ENCODE measurements around the gene ATP2B3. TPM values are rescaled to one million over a fixed set of nuclear protein-coding genes. Genes with fewer than 3 reads are reported as not detected.

The ATP2B3 gene
- total and polyA plus RNA-seq, 2 of the 4 experiments (the other 2 are of a cell fraction): under 0.01 to 0.03 TPM

DNA sequence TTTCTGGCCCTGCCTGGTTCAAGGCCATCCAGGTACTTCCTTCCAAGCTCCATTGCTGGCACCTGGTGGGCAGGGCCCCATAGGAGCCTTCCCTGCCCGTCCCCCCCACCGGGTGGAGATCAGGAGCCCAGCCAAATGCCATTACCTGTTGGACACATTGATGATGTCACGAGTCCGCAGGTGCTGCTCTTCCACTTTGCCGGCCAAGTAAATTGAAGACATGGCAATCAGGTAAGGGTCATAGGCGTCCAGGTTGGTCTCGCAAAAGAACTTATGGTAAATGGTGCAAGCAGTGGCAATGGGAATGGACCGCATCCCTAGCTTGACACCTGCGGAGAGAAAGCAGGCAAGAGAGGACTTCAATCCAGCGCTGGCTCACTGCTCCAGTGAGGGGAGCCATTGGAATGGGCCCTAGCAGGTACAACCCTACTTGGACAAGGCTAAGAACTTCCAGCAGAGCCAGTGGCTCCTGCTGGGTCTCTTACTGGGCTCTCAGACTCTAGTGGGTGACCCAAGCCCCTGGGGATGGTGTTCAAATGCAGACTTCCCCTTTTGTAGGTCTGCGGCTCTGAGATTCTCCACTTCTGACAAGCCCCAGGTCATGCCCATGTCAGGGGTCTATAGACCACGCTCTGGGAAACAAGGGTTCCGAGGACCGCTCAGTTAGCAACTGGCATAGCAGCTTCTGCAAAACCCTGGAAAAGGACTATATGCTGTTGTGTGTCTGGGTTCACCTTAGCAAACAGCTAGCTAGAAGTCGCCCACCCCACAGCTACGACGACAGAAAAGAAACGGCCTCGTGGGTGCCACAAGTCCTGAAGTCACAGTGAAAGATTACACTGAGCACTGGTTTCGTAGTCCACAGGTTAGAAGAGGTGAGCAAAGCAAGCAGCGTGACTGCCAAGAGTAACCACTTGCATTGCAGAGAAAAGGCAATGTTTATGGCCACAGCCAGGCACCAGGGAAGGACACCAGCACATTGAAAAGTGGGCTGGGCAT, 78.7 kb downstream of the ATP2B3 start:
- 83% methylated on average over 14 of the region's 21 CpGs; no CpG with 5 or more reads in 1 of the 2 experiments for WGBS, 2 experiments (ENCODE audit: extremely low coverage in 2 of 2, insufficient read length in 1 of 2)

More for the DNA sequence above, 78.7 kb downstream of the ATP2B3 start:
- H3K9ac ChIP-seq (ENCODE audit: low read depth, low read length): no peak overlapping the region
- no peak overlapping the region for H2BK15ac ChIP-seq (ENCODE audit: low read depth, low read length)
- ATAC-seq (ENCODE audit: low read depth) (no peak), DNase-seq (no peak)
- in situ Hi-C loops (cut with MboI; ENCODE audit: low sequenced_read_pairs): no loop called here
- H2AK9ac ChIP-seq (replicated peaks; ENCODE audit: low read depth, low read length, poor library complexity): no peak overlapping the region
- no peak overlapping the region for H2AK5ac ChIP-seq (ENCODE audit: low read depth, low read length)
- H2BK5ac ChIP-seq (ENCODE audit: low read depth, low read length, poor library complexity, severe bottlenecking): no peak overlapping the region
- H3K14ac ChIP-seq (replicated peaks; ENCODE audit: low read depth, low read length): no peak overlapping the region
- no peaks in the 10 kb centered on the region for H3K9me1 ChIP-seq (ENCODE audit: insufficient read depth, low read length)
- no peak overlapping the region for H3K4ac ChIP-seq (ENCODE audit: low read depth, low read length)
- no peak overlapping the region for H4K8ac ChIP-seq (ENCODE audit: low read depth in 2 of 2, low read length in 2 of 2)
- H2AFZ ChIP-seq (replicated peaks; ENCODE audit: low read length, poor library complexity): no peak overlapping the region
- H3K36me3 ChIP-seq (ENCODE audit: control insufficient read depth, insufficient read depth, low read length): peaks cover 14% of the 10 kb centered on the region
- dilution Hi-C loops (cut with HindIII; ENCODE audit: low sequenced_read_pairs, unreplicated experiment): no loop called here
- no peak overlapping the region for H4K5ac ChIP-seq (ENCODE audit: low read depth, low read length)
- 0 out of 2 replicates have a peak, but pooled peaks cover 3% of the 10 kb centered on the region for H3K4me1 ChIP-seq (ENCODE audit: control insufficient read depth, insufficient read depth, low read length)
- BruUV-seq (replicated peaks): no TSS peak
- H3K18ac ChIP-seq (ENCODE audit: low read depth, low read length): no peak overlapping the region
- H3K9me3 ChIP-seq (ENCODE audit: control insufficient read depth, insufficient read depth, low read length): peaks cover 2% of the 10 kb centered on the region; the same call in 1 of the 2 replicates
- ChIA-PET CTCF (interaction anchor here (1.0 kb wide), 1 partner anchor 9 kb away, joined by 4 read pairs; no protein-coding TSS in a partner anchor), POLR2A (ENCODE audit: unreplicated experiment) (no interaction called here)
- intact Hi-C loops (cut with micrococcal nuclease): no loop called here
- H3K56ac ChIP-seq (ENCODE audit: extremely low read depth, insufficient read depth, low read length): no peak overlapping the region
- no peak overlapping the region for H3K4me2 ChIP-seq (ENCODE audit: low read depth, low read length)
- no peaks in the 10 kb centered on the region for H3K27me3 ChIP-seq (ENCODE audit: control insufficient read depth, insufficient read depth, low read length)
- no peak overlapping the region for H3K27ac ChIP-seq (ENCODE audit: insufficient read depth, low read length)
- H2BK120ac ChIP-seq (ENCODE audit: low read depth, low read length): no peak overlapping the region
- peaks cover 20% of the 10 kb centered on the region; the same call in 1 of the 2 replicates for H4K20me1 ChIP-seq (ENCODE audit: insufficient read depth, low read length)
- TF ChIP-seq, protein P1, sequence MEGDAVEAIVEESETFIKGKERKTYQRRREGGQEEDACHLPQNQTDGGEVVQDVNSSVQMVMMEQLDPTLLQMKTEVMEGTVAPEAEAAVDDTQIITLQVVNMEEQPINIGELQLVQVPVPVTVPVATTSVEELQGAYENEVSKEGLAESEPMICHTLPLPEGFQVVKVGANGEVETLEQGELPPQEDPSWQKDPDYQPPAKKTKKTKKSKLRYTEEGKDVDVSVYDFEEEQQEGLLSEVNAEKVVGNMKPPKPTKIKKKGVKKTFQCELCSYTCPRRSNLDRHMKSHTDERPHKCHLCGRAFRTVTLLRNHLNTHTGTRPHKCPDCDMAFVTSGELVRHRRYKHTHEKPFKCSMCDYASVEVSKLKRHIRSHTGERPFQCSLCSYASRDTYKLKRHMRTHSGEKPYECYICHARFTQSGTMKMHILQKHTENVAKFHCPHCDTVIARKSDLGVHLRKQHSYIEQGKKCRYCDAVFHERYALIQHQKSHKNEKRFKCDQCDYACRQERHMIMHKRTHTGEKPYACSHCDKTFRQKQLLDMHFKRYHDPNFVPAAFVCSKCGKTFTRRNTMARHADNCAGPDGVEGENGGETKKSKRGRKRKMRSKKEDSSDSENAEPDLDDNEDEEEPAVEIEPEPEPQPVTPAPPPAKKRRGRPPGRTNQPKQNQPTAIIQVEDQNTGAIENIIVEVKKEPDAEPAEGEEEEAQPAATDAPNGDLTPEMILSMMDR (conservative IDR thresholded peaks at IDR 0.05; ENCODE audit: low read depth, low read length): no peak
- TF ChIP-seq SMC3 (IDR thresholded peaks at IDR 0.05; ENCODE audit: low read depth, low read length) (no peak), RCOR1 (IDR thresholded peaks at IDR 0.05; ENCODE audit: insufficient replicate concordance, low read length) (no peak), POLR2A (IDR thresholded peaks at IDR 0.05; ENCODE audit: low read depth, low read length) (no peak), RAD21 (IDR thresholded peaks at IDR 0.05; ENCODE audit: low read length) (no peak), MAZ (IDR thresholded peaks at IDR 0.05; ENCODE audit: borderline replicate concordance, low read depth, low read length) (no peak)
- TF ChIP-seq, protein P2, sequence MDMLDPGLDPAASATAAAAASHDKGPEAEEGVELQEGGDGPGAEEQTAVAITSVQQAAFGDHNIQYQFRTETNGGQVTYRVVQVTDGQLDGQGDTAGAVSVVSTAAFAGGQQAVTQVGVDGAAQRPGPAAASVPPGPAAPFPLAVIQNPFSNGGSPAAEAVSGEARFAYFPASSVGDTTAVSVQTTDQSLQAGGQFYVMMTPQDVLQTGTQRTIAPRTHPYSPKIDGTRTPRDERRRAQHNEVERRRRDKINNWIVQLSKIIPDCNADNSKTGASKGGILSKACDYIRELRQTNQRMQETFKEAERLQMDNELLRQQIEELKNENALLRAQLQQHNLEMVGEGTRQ (IDR thresholded peaks at IDR 0.05; ENCODE audit: low read depth, low read length): no peak
- H3K4me3 ChIP-seq (ENCODE audit: insufficient read depth, low read depth, low read length): no peak overlapping the region
- H2BK20ac ChIP-seq (ENCODE audit: low read depth, low read length): no peak overlapping the region
- H3K23ac ChIP-seq (ENCODE audit: low read depth, low read length): no peak overlapping the region
- H4K91ac ChIP-seq (ENCODE audit: insufficient read depth, low read depth, low read length): no peak overlapping the region
- peaks cover 6 to 22% of the 10 kb centered on the region in 2 experiments; a peak in 3 of 4 replicates for H3K79me1 ChIP-seq (ENCODE audit: low read depth in 1 of 2, low read length in 2 of 2)
